Smooth muscle cell (in vitro differentiated cells): ENCODE results near the gene NEO1. TPM values are rescaled to one million over a fixed set of nuclear protein-coding genes. Genes with fewer than 3 reads are reported as not detected.

Experiments used
- DNase-seq: peaks from one replicate; lab custom pipeline; 2025; ENCODE audit not compliant: unreplicated experiment; lab: John Stamatoyannopoulos, UW
- H2AFZ ChIP-seq: fragments of 200-600 bp; sonication (generic); 2 replicates; pipeline ENCODE4 v1.6.0; 2016; ENCODE audit warnings: antibody characterized with exemption, low read depth, mild to moderate bottlenecking
- H3F3A ChIP-seq: fragments of 200-600 bp; sonication (generic); 2 replicates; pipeline ENCODE4 v1.6.0; 2017; ENCODE audit warnings: antibody characterized with exemption, low read depth
- H3K27ac ChIP-seq: fragments of 200-600 bp; sonication (generic); 2 replicates; pipeline ENCODE4 v1.5.1; 2016; ENCODE audit warnings: low read depth, mild to moderate bottlenecking
- H3K27me3 ChIP-seq: fragments of 200-600 bp; sonication (generic); 2 replicates; pipeline ENCODE4 v1.6.1; 2016; ENCODE audit warnings: low read depth, mild to moderate bottlenecking
- H3K36me3 ChIP-seq: fragments of 200-600 bp; sonication (generic); 2 replicates; pipeline ENCODE4 v1.5.1; 2016; ENCODE audit warnings: low read depth
- H3K4me1 ChIP-seq: fragments of 200-600 bp; sonication (generic); 2 replicates; pipeline ENCODE4 v1.5.1; 2016; ENCODE audit warnings: low read depth
- H3K4me2 ChIP-seq: fragments of 200-600 bp; sonication (generic); 2 replicates; pipeline ENCODE4 v1.6.0; 2016; ENCODE audit warnings: mild to moderate bottlenecking
- H3K4me3 ChIP-seq: fragments of 200-600 bp; sonication (generic); 2 replicates; pipeline ENCODE4 v1.5.1; 2016; ENCODE audit warnings: mild to moderate bottlenecking
- H3K79me2 ChIP-seq: fragments of 200-600 bp; sonication (generic); 2 replicates; pipeline ENCODE4 v1.6.0; 2016; ENCODE audit warnings: low read depth, mild to moderate bottlenecking
- H3K9ac ChIP-seq: fragments of 200-600 bp; sonication (generic); 2 replicates; pipeline ENCODE4 v1.6.0; 2016; ENCODE audit warnings: low read depth
- H3K9me3 ChIP-seq: fragments of 200-600 bp; sonication (generic); replicated peaks from 2 replicates; pipeline ENCODE4 v1.5.1; 2016; ENCODE audit warnings: low read depth
- H4K20me1 ChIP-seq: fragments of 200-600 bp; sonication (generic); 2 replicates; pipeline ENCODE4 v1.6.0; 2016; ENCODE audit warnings: low read depth
- WGBS: methylation state at CpG from one replicate; pipeline ENCODE4 v1.1.7; 2016; ENCODE audit warnings: low lambda C conversion rate; 5-methylcytosine and 5-hydroxymethylcytosine counted together
- polyA plus RNA-seq: library from polyadenylated mRNA; unstranded; fragments of >200 nt; fragmentation: Nextera tagmentation; extraction: Ambion mirVana; gene quantifications from 2 replicates; pipeline ENCODE4 v1.2.1, GENCODE V29; 2016
- small RNA-seq: library from RNA; depleted of rRNA; stranded (forward); fragments of <200 nt; gene quantifications from one replicate; pipeline ENCODE3, GENCODE V24; 2014
- total RNA-seq: library from RNA; depleted of rRNA; stranded (reverse); fragments of >200 nt; gene quantifications from 2 replicates; pipeline ENCODE4 v1.2.3, GENCODE V29; 2014
- TF ChIP-seq, protein P1 (sequence below): fragments of 200-600 bp; sonication (generic); IDR thresholded peaks from 2 replicates; pipeline ENCODE4 v1.5.1; 2017; ENCODE audit warnings: borderline replicate concordance, mild to moderate bottlenecking, antibody characterized with exemption; ENCODE audit not compliant: insufficient read depth, poor library complexity, severe bottlenecking

Gene NEO1
- total and polyA plus RNA-seq, 2 experiments from 2014 or later = 4.9 to 21.8 TPM

DNA sequence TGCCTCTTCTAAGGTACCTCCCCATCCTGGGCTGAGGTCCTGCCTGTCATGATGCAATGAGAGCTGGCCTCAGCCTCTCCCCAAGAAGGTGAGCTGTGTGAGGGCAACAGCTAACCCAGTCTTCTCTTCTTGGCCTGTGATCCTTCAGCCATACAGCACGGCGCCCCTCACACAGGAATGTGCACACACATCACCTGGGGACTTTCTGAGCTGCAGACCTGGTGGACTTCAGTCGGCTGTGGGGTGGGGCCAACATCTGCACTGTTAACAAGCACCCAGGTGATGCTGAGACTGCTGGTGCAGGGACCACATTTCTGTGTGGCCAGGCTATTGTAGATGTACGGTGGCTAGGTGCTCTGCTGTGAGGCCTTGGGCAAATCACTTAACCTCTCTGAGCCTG is 302.0 kb downstream of the NEO1 start:
- TF ChIP-seq, protein P1, sequence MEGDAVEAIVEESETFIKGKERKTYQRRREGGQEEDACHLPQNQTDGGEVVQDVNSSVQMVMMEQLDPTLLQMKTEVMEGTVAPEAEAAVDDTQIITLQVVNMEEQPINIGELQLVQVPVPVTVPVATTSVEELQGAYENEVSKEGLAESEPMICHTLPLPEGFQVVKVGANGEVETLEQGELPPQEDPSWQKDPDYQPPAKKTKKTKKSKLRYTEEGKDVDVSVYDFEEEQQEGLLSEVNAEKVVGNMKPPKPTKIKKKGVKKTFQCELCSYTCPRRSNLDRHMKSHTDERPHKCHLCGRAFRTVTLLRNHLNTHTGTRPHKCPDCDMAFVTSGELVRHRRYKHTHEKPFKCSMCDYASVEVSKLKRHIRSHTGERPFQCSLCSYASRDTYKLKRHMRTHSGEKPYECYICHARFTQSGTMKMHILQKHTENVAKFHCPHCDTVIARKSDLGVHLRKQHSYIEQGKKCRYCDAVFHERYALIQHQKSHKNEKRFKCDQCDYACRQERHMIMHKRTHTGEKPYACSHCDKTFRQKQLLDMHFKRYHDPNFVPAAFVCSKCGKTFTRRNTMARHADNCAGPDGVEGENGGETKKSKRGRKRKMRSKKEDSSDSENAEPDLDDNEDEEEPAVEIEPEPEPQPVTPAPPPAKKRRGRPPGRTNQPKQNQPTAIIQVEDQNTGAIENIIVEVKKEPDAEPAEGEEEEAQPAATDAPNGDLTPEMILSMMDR = no peak
- peaks cover 4% of the 10 kb centered on the region for H3K27me3 ChIP-seq
- no peak for DNase-seq
- no peaks in the 10 kb centered on the region for H3K4me1 ChIP-seq
- no peak overlapping the region for H3K27ac ChIP-seq
- 88% methylated on average over 4 of the region's 4 CpGs for WGBS
- H3F3A ChIP-seq = no peaks in the 10 kb centered on the region
- no peaks in the 10 kb centered on the region for H3K9me3 ChIP-seq
- no peaks in the 10 kb centered on the region for H4K20me1 ChIP-seq
- no peak overlapping the region for H2AFZ ChIP-seq
- no peak overlapping the region for H3K4me3 ChIP-seq
- no peaks in the 10 kb centered on the region for H3K79me2 ChIP-seq
- no peak overlapping the region for H3K4me2 ChIP-seq
- no peaks in the 10 kb centered on the region for H3K36me3 ChIP-seq
- no peak overlapping the region for H3K9ac ChIP-seq

Small RNA genes within 50 kb of the gene (small RNA-seq; reads per million reads assigned to genes)
- not detected for gene FKBP1AP2
